ENCODE data around the gene NT5M. TPM values are rescaled to one million over a fixed set of nuclear protein-coding genes. Genes with fewer than 3 reads are reported as not detected.

Gene NT5M
- total RNA-seq, 1 experiment from 2014 or later = 10.2 TPM

DNA sequence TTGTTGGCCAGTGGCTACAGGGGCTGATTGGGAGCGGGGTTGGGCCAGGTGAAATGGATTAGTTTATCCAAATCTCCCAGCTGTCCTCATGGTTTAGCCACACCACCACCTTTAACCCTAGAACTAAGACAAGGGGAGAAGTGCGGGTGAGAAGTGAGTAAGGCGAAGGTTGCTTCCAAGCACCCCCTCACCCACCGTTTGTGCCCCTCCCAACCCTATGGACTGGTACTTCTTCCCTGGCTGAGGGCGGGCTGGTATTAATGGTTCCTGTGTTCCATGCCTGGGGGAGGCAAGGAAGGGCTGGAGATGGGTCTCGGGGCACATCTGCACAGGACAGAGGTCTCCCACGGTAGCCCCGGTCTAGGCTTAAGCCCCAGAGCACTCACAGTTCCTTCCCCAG, 25.1 kb downstream of the NT5M start:
- no peaks in the 10 kb centered on the region for H3K27me3 ChIP-seq (ENCODE audit: insufficient read depth, low read length)
- RAD21 ChIA-PET (ENCODE audit: low non-redundant PET in 1 of 2, low total read pairs in 2 of 2, uncharacterized antibody in 2 of 2, unreplicated experiment in 2 of 2) = no interaction called here
- no peaks in the 10 kb centered on the region for H3K79me2 ChIP-seq (ENCODE audit: insufficient read depth, low read length)
- H3K9me3 ChIP-seq (ENCODE audit: control insufficient read depth in 1 of 2, insufficient read depth in 1 of 2, low read depth in 1 of 2, low read length in 2 of 2) = no peaks in the 10 kb centered on the region
- H3K9ac ChIP-seq (ENCODE audit: low read length) = no peak overlapping the region
- TF ChIP-seq YY1 (IDR thresholded peaks at IDR 0.05; ENCODE audit: extremely low read depth, insufficient replicate concordance, low read depth, low read length) (no peak), SP1 (IDR thresholded peaks at IDR 0.05; ENCODE audit: low read depth) (no peak), CEBPB (IDR thresholded peaks at IDR 0.05; ENCODE audit: low read depth) (no peak), FOSL1 (IDR thresholded peaks at IDR 0.05; ENCODE audit: low read depth) (no peak), EZH2 (IDR thresholded peaks at IDR 0.05) (no peak), POLR2AphosphoS5 (IDR thresholded peaks at IDR 0.05; ENCODE audit: low read depth, low read length) (no peak), SRF (IDR thresholded peaks at IDR 0.05; ENCODE audit: low read depth) (no peak)
- TF ChIP-seq, protein P1, sequence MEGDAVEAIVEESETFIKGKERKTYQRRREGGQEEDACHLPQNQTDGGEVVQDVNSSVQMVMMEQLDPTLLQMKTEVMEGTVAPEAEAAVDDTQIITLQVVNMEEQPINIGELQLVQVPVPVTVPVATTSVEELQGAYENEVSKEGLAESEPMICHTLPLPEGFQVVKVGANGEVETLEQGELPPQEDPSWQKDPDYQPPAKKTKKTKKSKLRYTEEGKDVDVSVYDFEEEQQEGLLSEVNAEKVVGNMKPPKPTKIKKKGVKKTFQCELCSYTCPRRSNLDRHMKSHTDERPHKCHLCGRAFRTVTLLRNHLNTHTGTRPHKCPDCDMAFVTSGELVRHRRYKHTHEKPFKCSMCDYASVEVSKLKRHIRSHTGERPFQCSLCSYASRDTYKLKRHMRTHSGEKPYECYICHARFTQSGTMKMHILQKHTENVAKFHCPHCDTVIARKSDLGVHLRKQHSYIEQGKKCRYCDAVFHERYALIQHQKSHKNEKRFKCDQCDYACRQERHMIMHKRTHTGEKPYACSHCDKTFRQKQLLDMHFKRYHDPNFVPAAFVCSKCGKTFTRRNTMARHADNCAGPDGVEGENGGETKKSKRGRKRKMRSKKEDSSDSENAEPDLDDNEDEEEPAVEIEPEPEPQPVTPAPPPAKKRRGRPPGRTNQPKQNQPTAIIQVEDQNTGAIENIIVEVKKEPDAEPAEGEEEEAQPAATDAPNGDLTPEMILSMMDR (IDR thresholded peaks at IDR 0.05 in 2 of 3, conservative IDR thresholded peaks at IDR 0.05 in 1 of 3; ENCODE audit: borderline replicate concordance in 1 of 3, insufficient read depth in 1 of 3, low read depth in 2 of 3, low read length in 2 of 3) = no peak
- TF ChIP-seq, protein P2, sequence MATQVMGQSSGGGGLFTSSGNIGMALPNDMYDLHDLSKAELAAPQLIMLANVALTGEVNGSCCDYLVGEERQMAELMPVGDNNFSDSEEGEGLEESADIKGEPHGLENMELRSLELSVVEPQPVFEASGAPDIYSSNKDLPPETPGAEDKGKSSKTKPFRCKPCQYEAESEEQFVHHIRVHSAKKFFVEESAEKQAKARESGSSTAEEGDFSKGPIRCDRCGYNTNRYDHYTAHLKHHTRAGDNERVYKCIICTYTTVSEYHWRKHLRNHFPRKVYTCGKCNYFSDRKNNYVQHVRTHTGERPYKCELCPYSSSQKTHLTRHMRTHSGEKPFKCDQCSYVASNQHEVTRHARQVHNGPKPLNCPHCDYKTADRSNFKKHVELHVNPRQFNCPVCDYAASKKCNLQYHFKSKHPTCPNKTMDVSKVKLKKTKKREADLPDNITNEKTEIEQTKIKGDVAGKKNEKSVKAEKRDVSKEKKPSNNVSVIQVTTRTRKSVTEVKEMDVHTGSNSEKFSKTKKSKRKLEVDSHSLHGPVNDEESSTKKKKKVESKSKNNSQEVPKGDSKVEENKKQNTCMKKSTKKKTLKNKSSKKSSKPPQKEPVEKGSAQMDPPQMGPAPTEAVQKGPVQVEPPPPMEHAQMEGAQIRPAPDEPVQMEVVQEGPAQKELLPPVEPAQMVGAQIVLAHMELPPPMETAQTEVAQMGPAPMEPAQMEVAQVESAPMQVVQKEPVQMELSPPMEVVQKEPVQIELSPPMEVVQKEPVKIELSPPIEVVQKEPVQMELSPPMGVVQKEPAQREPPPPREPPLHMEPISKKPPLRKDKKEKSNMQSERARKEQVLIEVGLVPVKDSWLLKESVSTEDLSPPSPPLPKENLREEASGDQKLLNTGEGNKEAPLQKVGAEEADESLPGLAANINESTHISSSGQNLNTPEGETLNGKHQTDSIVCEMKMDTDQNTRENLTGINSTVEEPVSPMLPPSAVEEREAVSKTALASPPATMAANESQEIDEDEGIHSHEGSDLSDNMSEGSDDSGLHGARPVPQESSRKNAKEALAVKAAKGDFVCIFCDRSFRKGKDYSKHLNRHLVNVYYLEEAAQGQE (IDR thresholded peaks at IDR 0.05; ENCODE audit: low read depth) = no peak
- H3K4me2 ChIP-seq (ENCODE audit: low read length) = no peak overlapping the region
- CTCF ChIA-PET = no interaction called here
- H3K27ac ChIP-seq (ENCODE audit: low read depth, low read length) = no peak overlapping the region
- H3K4me3 ChIP-seq (replicated peaks in 1 of 2; ENCODE audit: low read depth in 1 of 2, low read length in 2 of 2) = no peak overlapping the region
- intact Hi-C loops (cut with micrococcal nuclease) = no loop called here
- H3K4me1 ChIP-seq (ENCODE audit: control insufficient read depth in 1 of 2, insufficient read depth in 2 of 2, low read length in 2 of 2) = no peaks in the 10 kb centered on the region
- H3K36me3 ChIP-seq (ENCODE audit: control insufficient read depth in 1 of 2, insufficient read depth in 2 of 2, low read length in 2 of 2) = no peaks in the 10 kb centered on the region
- no peak for ATAC-seq
- no peaks in the 10 kb centered on the region for H3K9me2 ChIP-seq (ENCODE audit: insufficient read depth)
- BruUV-seq (replicated peaks) = no TSS peak
- no peak for DNase-seq (ENCODE audit: low read depth, low spot score)
- no peak overlapping the region for H2AFZ ChIP-seq (ENCODE audit: low read depth, low read length, poor library complexity, severe bottlenecking)
- POLR2A ChIA-PET = no interaction called here
- H4K20me1 ChIP-seq (ENCODE audit: insufficient read depth) = no peaks in the 10 kb centered on the region
